IMR-90 (cell line): ENCODE measurements around the gene OSBP. TPM values are rescaled to one million over a fixed set of nuclear protein-coding genes. Genes with fewer than 3 reads are reported as not detected.
A peak's percentile ranks its signal among the peaks of the same experiment; 100 is the strongest.

ENCODE experiments used
- ATAC-seq: fragments of 200-7000 bp; cut with Tn5 transposase; 2 replicates; pipeline ENCODE4 v1.9.1; 2020; ENCODE audit warnings: low read depth, mild to moderate bottlenecking, moderate library complexity
- BruUV-seq: library from RNA; stranded (reverse); fragments of 400-500 nt; replicated peaks from 2 replicates; lab custom pipeline; 2021; lab: Mats Ljungman, UMichigan
- CTCF ChIA-PET: fragments of 300-600 bp; formaldehyde crosslinking; extraction: SDS; loops from one replicate; lab custom pipeline; 2021; ENCODE audit warnings: antibody characterized with exemption; lab: Yijun Ruan, JAX
- POLR2A ChIA-PET: fragments of 300-600 bp; sonication (Branson Sonifier 250); formaldehyde crosslinking; loops from one replicate; lab custom pipeline; 2022; ENCODE audit warnings: antibody characterized with exemption; ENCODE audit not compliant: unreplicated experiment; lab: Charles Lee
- DNase-seq: peaks from one replicate; pipeline ENCODE4 v3.0.0; 2013
- H2AFZ ChIP-seq: replicated peaks from 2 replicates; pipeline ENCODE3; 2013; ENCODE audit warnings: low read length, mild to moderate bottlenecking; ENCODE audit not compliant: poor library complexity
- H2AK5ac ChIP-seq: 2 replicates; pipeline ENCODE4 v1.6.1; 2013; ENCODE audit warnings: low read depth, low read length, inconsistent platforms
- H2AK9ac ChIP-seq: replicated peaks from 2 replicates; pipeline ENCODE3; 2013; ENCODE audit warnings: mild to moderate bottlenecking, low read depth, low read length, moderate library complexity; ENCODE audit not compliant: poor library complexity
- H2BK120ac ChIP-seq: 2 replicates; pipeline ENCODE4 v1.6.1; 2013; ENCODE audit warnings: low read depth, low read length, inconsistent platforms
- H2BK15ac ChIP-seq: 3 replicates; pipeline ENCODE4 v1.6.1; 2013; ENCODE audit warnings: low read depth, low read length, inconsistent platforms
- H2BK20ac ChIP-seq: 2 replicates; pipeline ENCODE4 v1.6.1; 2013; ENCODE audit warnings: low read depth, mild to moderate bottlenecking, inconsistent platforms, low read length, moderate library complexity
- H2BK5ac ChIP-seq: 2 replicates; pipeline ENCODE4 v1.6.1; 2013; ENCODE audit warnings: mild to moderate bottlenecking, low read depth, low read length, inconsistent platforms; ENCODE audit not compliant: poor library complexity, severe bottlenecking
- H3K14ac ChIP-seq: replicated peaks from 2 replicates; pipeline ENCODE4 v1.6.1; 2013; ENCODE audit warnings: low read depth, low read length, inconsistent platforms
- H3K18ac ChIP-seq: 2 replicates; pipeline ENCODE4 v1.6.1; 2013; ENCODE audit warnings: low read depth, low read length, control low read depth
- H3K23ac ChIP-seq: 2 replicates; pipeline ENCODE4 v1.6.1; 2013; ENCODE audit warnings: low read depth, low read length, inconsistent platforms
- H3K27ac ChIP-seq: 2 replicates; pipeline ENCODE4 v1.5.1; 2013; ENCODE audit warnings: mild to moderate bottlenecking, control low read depth, low read length; ENCODE audit not compliant: insufficient read depth
- H3K27me3 ChIP-seq: 2 replicates; pipeline ENCODE4 v1.6.1; 2013; ENCODE audit warnings: low read length; ENCODE audit not compliant: control insufficient read depth, insufficient read depth
- H3K36me3 ChIP-seq: 2 replicates; pipeline ENCODE4 v1.6.1; 2013; ENCODE audit warnings: low read length, mixed read lengths; ENCODE audit not compliant: control insufficient read depth, insufficient read depth
- H3K4ac ChIP-seq: 2 replicates; pipeline ENCODE4 v1.6.1; 2013; ENCODE audit warnings: low read depth, low read length, inconsistent platforms
- H3K4me1 ChIP-seq: 2 replicates; pipeline ENCODE4 v1.6.1; 2013; ENCODE audit warnings: low read length, mixed read lengths; ENCODE audit not compliant: control insufficient read depth, insufficient read depth
- H3K4me2 ChIP-seq: 2 replicates; pipeline ENCODE4 v1.6.1; 2013; ENCODE audit warnings: low read depth, mild to moderate bottlenecking, control low read depth, low read length, moderate library complexity
- H3K4me3 ChIP-seq: 2 replicates; pipeline ENCODE4 v1.5.1; 2013; ENCODE audit warnings: low read depth, mild to moderate bottlenecking, control low read depth, low read length, moderate library complexity; ENCODE audit not compliant: insufficient read depth
- H3K56ac ChIP-seq: 2 replicates; pipeline ENCODE4 v1.6.1; 2013; ENCODE audit warnings: low read length, inconsistent platforms; ENCODE audit not compliant: insufficient read depth; ENCODE audit errors: extremely low read depth
- H3K79me1 ChIP-seq, 2 experiments: 2 replicates each; pipeline ENCODE4 v1.6.1; 2013; ENCODE audit warnings: low read length in 2 of 2, inconsistent platforms in 1 of 2, low read depth in 1 of 2
- H3K9ac ChIP-seq: 2 replicates; pipeline ENCODE4 v1.6.1; 2013; ENCODE audit warnings: low read depth, low read length, control low read depth
- H3K9me1 ChIP-seq: 2 replicates; pipeline ENCODE4 v1.6.1; 2013; ENCODE audit warnings: low read length, inconsistent platforms; ENCODE audit not compliant: insufficient read depth
- H3K9me3 ChIP-seq: 2 replicates; pipeline ENCODE4 v1.6.1; 2013; ENCODE audit warnings: low read length; ENCODE audit not compliant: control insufficient read depth, insufficient read depth
- H4K20me1 ChIP-seq: 2 replicates; pipeline ENCODE4 v1.6.1; 2013; ENCODE audit warnings: low read length, inconsistent platforms; ENCODE audit not compliant: insufficient read depth
- H4K5ac ChIP-seq: 2 replicates; pipeline ENCODE4 v1.6.1; 2013; ENCODE audit warnings: mild to moderate bottlenecking, low read depth, low read length, control low read depth
- H4K8ac ChIP-seq, 2 experiments: 2 replicates each; pipeline ENCODE4 v1.6.1; 2013; ENCODE audit warnings: low read depth in 2 of 2, low read length in 2 of 2, control low read depth in 1 of 2, inconsistent platforms in 1 of 2
- H4K91ac ChIP-seq: 2 replicates; pipeline ENCODE4 v1.6.1; 2013; ENCODE audit warnings: low read depth, low read length, inconsistent platforms; ENCODE audit not compliant: insufficient read depth
- BHLHE40 ChIP-seq: fragments of 150-350 bp; IDR thresholded peaks from 2 replicates; pipeline ENCODE4 v1.6.1; 2016; ENCODE audit warnings: mild to moderate bottlenecking, low read depth, low read length
- CEBPB ChIP-seq: IDR thresholded peaks from 2 replicates; pipeline ENCODE4 v1.6.1; 2012; ENCODE audit warnings: low read depth, low read length, improper control_type of control experiment
- CTCF ChIP-seq: conservative IDR thresholded peaks from 2 replicates; pipeline ENCODE4 v1.5.1; 2012; ENCODE audit warnings: mild to moderate bottlenecking, low read depth, low read length, improper control_type of control experiment
- ELK1 ChIP-seq: fragments of 150-350 bp; IDR thresholded peaks from 2 replicates; pipeline ENCODE4 v1.6.1; 2016; ENCODE audit warnings: low read depth, mild to moderate bottlenecking, low read length, moderate library complexity, borderline replicate concordance
- FOS ChIP-seq: fragments of 150-350 bp; IDR thresholded peaks from 2 replicates; pipeline ENCODE4 v1.6.1; 2016; ENCODE audit warnings: low read depth, low read length
- MAZ ChIP-seq: IDR thresholded peaks from 2 replicates; pipeline ENCODE4 v1.6.1; 2012; ENCODE audit warnings: low read depth, mild to moderate bottlenecking, low read length, improper control_type of control experiment, moderate library complexity, borderline replicate concordance
- MXI1 ChIP-seq: IDR thresholded peaks from 2 replicates; pipeline ENCODE4 v1.6.1; 2012; ENCODE audit warnings: low read depth, mild to moderate bottlenecking, low read length, moderate library complexity, borderline replicate concordance
- NFE2L2 ChIP-seq: fragments of 150-350 bp; IDR thresholded peaks from 2 replicates; pipeline ENCODE4 v1.6.1; 2016; ENCODE audit warnings: low read depth, mild to moderate bottlenecking, low read length
- POLR2A ChIP-seq: IDR thresholded peaks from 2 replicates; pipeline ENCODE4 v1.6.1; 2012; ENCODE audit warnings: mild to moderate bottlenecking, low read depth, low read length
- RAD21 ChIP-seq: IDR thresholded peaks from 2 replicates; pipeline ENCODE4 v1.6.1; 2012; ENCODE audit warnings: low read length, improper control_type of control experiment
- RCOR1 ChIP-seq: IDR thresholded peaks from 2 replicates; pipeline ENCODE4 v1.6.1; 2012; ENCODE audit warnings: mild to moderate bottlenecking, low read length, improper control_type of control experiment; ENCODE audit not compliant: insufficient replicate concordance
- RFX5 ChIP-seq: IDR thresholded peaks from 2 replicates; pipeline ENCODE4 v1.8.0; 2012; ENCODE audit warnings: low read depth, mild to moderate bottlenecking, low read length, moderate library complexity
- USF2 ChIP-seq: fragments of 150-350 bp; IDR thresholded peaks from 2 replicates; pipeline ENCODE4 v1.6.1; 2017; ENCODE audit warnings: mild to moderate bottlenecking, antibody characterized with exemption, low read length, low read depth
- WGBS, 2 experiments: methylation state at CpG; one replicate each; pipeline versions ENCODE4 v1.1.5 to v1.1.7; 2013; ENCODE audit warnings: missing lambda C conversion rate in 2 of 2; ENCODE audit not compliant: insufficient read length in 1 of 2; ENCODE audit errors: extremely low coverage in 2 of 2; 5-methylcytosine and 5-hydroxymethylcytosine counted together
- dilution Hi-C: fragments of 300-500 bp; cut with HindIII; formaldehyde crosslinking; loops from one replicate; pipeline ENCODE4 v1.14.3; 2018; ENCODE audit warnings: low sequenced_read_pairs; ENCODE audit not compliant: unreplicated experiment
- in situ Hi-C: fragments of 300-500 bp; cut with MboI; formaldehyde crosslinking; loops from 3 replicates; pipeline ENCODE4 v1.14.3; 2019; ENCODE audit warnings: low sequenced_read_pairs, inconsistent platforms, mixed read lengths
- intact Hi-C: fragments of 100-400 bp; cut with micrococcal nuclease; formaldehyde crosslinking; loops from 2 replicates; pipeline ENCODE4 v1.10.0; 2022
- polyA plus RNA-seq, 3 experiments: library from polyadenylated mRNA; depleted of rRNA; stranded (reverse); fragments of >200 nt; gene quantifications; 2 replicates each; pipeline ENCODE4 v1.2.3, GENCODE V29; 2012; ENCODE audit warnings: low replicate concordance in 1 of 3
- total RNA-seq: library from RNA; depleted of rRNA; stranded (reverse); fragments of >200 nt; gene quantifications from 2 replicates; pipeline ENCODE4 v1.2.3, GENCODE V29; 2012

The OSBP gene
- total and polyA plus RNA-seq, 2 of the 4 experiments (the other 2 are of a cell fraction): 22.1 to 27.4 TPM

- Histone ChIP-seq H3K23ac (peak overlapping the region; percentile 58; the same call in 1 of the 2 replicates), H3K36me3 (peaks cover 30% of the 10 kb centered on the region), H3K27me3 (no peaks in the 10 kb centered on the region), H3K79me1 (peaks cover 10 to 14% of the 10 kb centered on the region in 2 experiments), H2BK5ac (peak overlapping the region; percentile 77), H3K9me3 (no peaks in the 10 kb centered on the region), H2AFZ (peak overlapping the region; percentile 72), H3K4ac (peak overlapping the region; percentile 87), H2BK15ac (peak overlapping the region; percentile 42; the same call in 1 of the 3 replicates), H3K27ac (peak overlapping the region; percentile 96), H3K9me1 (peaks cover 3% of the 10 kb centered on the region; the same call in 1 of the 2 replicates), H4K8ac (peak overlapping the region; percentile 45 to 86; a peak in 2 of 4 replicates), H2AK9ac (no peak overlapping the region), H3K9ac (peak overlapping the region; percentile 26; the same call in 1 of the 2 replicates), H4K91ac (peak overlapping the region; percentile 80), H3K14ac (peak overlapping the region; percentile 61), H4K20me1 (no peaks in the 10 kb centered on the region; the same call in 1 of the 2 replicates), H4K5ac (peak overlapping the region; percentile 72), H3K4me2 (peak overlapping the region; percentile 72), H2BK120ac (peak overlapping the region; percentile 80), H2BK20ac (peak overlapping the region; percentile 69), H3K18ac (peak overlapping the region; percentile 78), H3K4me3 (no peak overlapping the region), H2AK5ac (peak overlapping the region; percentile 60), H3K56ac (peak overlapping the region; percentile 25; the same call in 1 of the 2 replicates), H3K4me1 (peaks cover 16% of the 10 kb centered on the region)
- TF ChIP-seq RFX5 (no peak), RCOR1 (no peak), MAZ (no peak), FOS (0 out of 2 replicates have a peak, but pooled peaks have one; percentile 16), CTCF (no peak), ELK1 (no peak), MXI1 (no peak), NFE2L2 (no peak), RAD21 (no peak), BHLHE40 (no peak), CEBPB (peak; percentile 96), POLR2A (no peak), USF2 (no peak)
- intact Hi-C loops: loop anchor here (5.0 kb wide), 1 partner anchor 39 kb away; no protein-coding TSS in a partner anchor
- no TSS peak for BruUV-seq
- WGBS, 2 experiments: 64% methylated on average over 2 of the region's 4 CpGs; no CpG with 5 or more reads in 1 of the 2 experiments
- POLR2A ChIA-PET: interaction anchor here (0.6 kb wide), 1 partner anchor 90 kb away, joined by 8 read pairs; no protein-coding TSS in a partner anchor
- ATAC-seq (peak; percentile 94), DNase-seq (peak; percentile 94)
- CTCF ChIA-PET: interaction anchor here (1.0 to 1.1 kb wide), 2 partner anchors 19 to 45 kb away, joined by 3 read pairs; no protein-coding TSS in a partner anchor
- in situ Hi-C loops: loop anchor here (25.0 kb wide), 1 partner anchor 986 kb away; the partner anchor contains the start of genes LPXN and ZFP91
- dilution Hi-C loops: no loop called here
These were observed 42.4 kb downstream of the OSBP start for GRCh38 chr11:59573216-59573615.
